GM23338 (cell line): ENCODE measurements around the gene USP20. TPM values are rescaled to one million over a fixed set of nuclear protein-coding genes. Genes with fewer than 3 reads are reported as not detected.

Experiments used
- ATAC-seq: fragments of 200-7000 bp; cut with Tn5 transposase; 3 replicates; pipeline ENCODE4 v1.9.1; 2020
- DNase-seq: peaks from one replicate; pipeline ENCODE4 v3.0.0-alpha.2; 2015; ENCODE audit warnings: low spot score
- H2AFZ ChIP-seq: fragments of 200-600 bp; sonication (generic); 2 replicates; pipeline ENCODE4 v1.8.0; 2016; ENCODE audit warnings: antibody characterized with exemption, mild to moderate bottlenecking, moderate library complexity
- H3F3A ChIP-seq: fragments of 200-600 bp; sonication (generic); replicated peaks from 2 replicates; pipeline ENCODE4 v1.8.0; 2017; ENCODE audit warnings: antibody characterized with exemption, mixed run types, low read depth
- H3K27ac ChIP-seq: fragments of 200-600 bp; sonication (generic); 2 replicates; pipeline ENCODE4 v1.6.1; 2016; ENCODE audit warnings: low read depth
- H3K27me3 ChIP-seq: fragments of 200-600 bp; sonication (generic); 2 replicates; pipeline ENCODE4 v1.8.0; 2016; ENCODE audit warnings: mild to moderate bottlenecking, mixed run types, moderate library complexity; ENCODE audit not compliant: insufficient read depth
- H3K36me3 ChIP-seq: fragments of 200-600 bp; sonication (generic); 2 replicates; pipeline ENCODE4 v1.8.0; 2016; ENCODE audit warnings: mild to moderate bottlenecking; ENCODE audit not compliant: insufficient read depth
- H3K4me1 ChIP-seq: fragments of 200-600 bp; sonication (generic); 2 replicates; pipeline ENCODE4 v1.8.0; 2016; ENCODE audit warnings: mild to moderate bottlenecking, moderate library complexity; ENCODE audit not compliant: insufficient read depth
- H3K4me2 ChIP-seq: fragments of 200-600 bp; sonication (generic); 2 replicates; pipeline ENCODE4 v1.7.1; 2017; ENCODE audit warnings: mixed run types
- H3K4me3 ChIP-seq: fragments of 200-600 bp; sonication (generic); 2 replicates; pipeline ENCODE4 v1.6.1; 2016; ENCODE audit warnings: mixed run types
- H3K79me2 ChIP-seq: fragments of 200-600 bp; sonication (generic); replicated peaks from 2 replicates; pipeline ENCODE4 v1.8.0; 2017; ENCODE audit warnings: mild to moderate bottlenecking; ENCODE audit not compliant: insufficient read depth
- H3K9me2 ChIP-seq: fragments of 200-600 bp; sonication (generic); 2 replicates; pipeline ENCODE4 v1.8.0; 2017; ENCODE audit not compliant: insufficient read depth
- H4K20me1 ChIP-seq: fragments of 200-600 bp; sonication (generic); replicated peaks from 2 replicates; pipeline ENCODE4 v1.8.0; 2017; ENCODE audit warnings: mild to moderate bottlenecking; ENCODE audit not compliant: insufficient read depth
- H3K27ac Mint-ChIP-seq: 2 replicates; pipeline ENCODE4 v1.8.0; 2020; ENCODE audit warnings: inconsistent platforms, mild to moderate bottlenecking, moderate library complexity, mixed read lengths
- H3K27me3 Mint-ChIP-seq: 3 replicates; pipeline ENCODE4 v1.8.0; 2022; ENCODE audit warnings: low read depth, mild to moderate bottlenecking, moderate library complexity, mixed read lengths, inconsistent platforms; ENCODE audit not compliant: insufficient read depth, poor library complexity
- H3K36me3 Mint-ChIP-seq: 3 replicates; pipeline ENCODE4 v1.8.0; 2021; ENCODE audit warnings: low read depth, mild to moderate bottlenecking, inconsistent platforms, moderate library complexity, mixed read lengths
- H3K4me1 Mint-ChIP-seq: 3 replicates; pipeline ENCODE4 v1.8.0; 2020; ENCODE audit warnings: mild to moderate bottlenecking, inconsistent platforms, mixed read lengths
- H3K4me3 Mint-ChIP-seq: 3 replicates; pipeline ENCODE4 v1.8.0; 2021; ENCODE audit warnings: moderate library complexity, mild to moderate bottlenecking, inconsistent platforms, mixed read lengths
- H3K9me3 Mint-ChIP-seq: 3 replicates; pipeline ENCODE4 v1.8.0; 2020; ENCODE audit warnings: moderate library complexity, mild to moderate bottlenecking, inconsistent platforms, mixed read lengths
- CTCF ChIP-seq, 2 experiments: fragments of 200-600 bp in 1 of 2; sonication (generic) in 1 of 2; conservative IDR thresholded peaks; 2 replicates each; pipeline versions ENCODE4 v1.5.1 to v1.6.1; 2016 to 2017; ENCODE audit warnings: antibody characterized with exemption in 2 of 2, low read depth in 2 of 2, mild to moderate bottlenecking in 2 of 2, moderate library complexity in 1 of 2
- EZH2phosphoT487 ChIP-seq: fragments of 200-600 bp; sonication (generic); IDR thresholded peaks from one replicate; pipeline ENCODE4 v1.8.1; 2018; ENCODE audit warnings: antibody characterized with exemption; ENCODE audit not compliant: unreplicated experiment
- NANOG ChIP-seq: IDR thresholded peaks from 2 replicates; pipeline ENCODE4 v1.6.1; 2016; ENCODE audit warnings: antibody characterized with exemption, borderline replicate concordance
- POLR2AphosphoS5 ChIP-seq: IDR thresholded peaks from 2 replicates; pipeline ENCODE4 v1.6.1; 2016; ENCODE audit warnings: antibody characterized with exemption, low read depth
- STAT1 ChIP-seq: IDR thresholded peaks from one replicate; pipeline ENCODE4 v1.6.1; 2016; ENCODE audit warnings: antibody characterized with exemption; ENCODE audit not compliant: unreplicated experiment
- ZNF462 ChIP-seq: fragments of 250-450 bp; sonication (Bioruptor Pico); IDR thresholded peaks from 2 replicates; pipeline ENCODE4 v1.5.0; 2020; ENCODE audit warnings: mild to moderate bottlenecking, moderate library complexity
- polyA plus RNA-seq: library from polyadenylated mRNA; unstranded; fragments of >200 nt; fragmentation: Nextera tagmentation; extraction: Ambion mirVana; gene quantifications from 2 replicates; pipeline ENCODE4 v1.2.1, GENCODE V29; 2016
- total RNA-seq: library from RNA; depleted of rRNA; stranded (reverse); fragments of >200 nt; shearing (Covaris generic); gene quantifications from 2 replicates; pipeline ENCODE4 v1.2.3, GENCODE V29; 2014

USP20 gene
- total and polyA plus RNA-seq, 2 experiments from 2014 or later = 10.4 to 13.0 TPM

DNA sequence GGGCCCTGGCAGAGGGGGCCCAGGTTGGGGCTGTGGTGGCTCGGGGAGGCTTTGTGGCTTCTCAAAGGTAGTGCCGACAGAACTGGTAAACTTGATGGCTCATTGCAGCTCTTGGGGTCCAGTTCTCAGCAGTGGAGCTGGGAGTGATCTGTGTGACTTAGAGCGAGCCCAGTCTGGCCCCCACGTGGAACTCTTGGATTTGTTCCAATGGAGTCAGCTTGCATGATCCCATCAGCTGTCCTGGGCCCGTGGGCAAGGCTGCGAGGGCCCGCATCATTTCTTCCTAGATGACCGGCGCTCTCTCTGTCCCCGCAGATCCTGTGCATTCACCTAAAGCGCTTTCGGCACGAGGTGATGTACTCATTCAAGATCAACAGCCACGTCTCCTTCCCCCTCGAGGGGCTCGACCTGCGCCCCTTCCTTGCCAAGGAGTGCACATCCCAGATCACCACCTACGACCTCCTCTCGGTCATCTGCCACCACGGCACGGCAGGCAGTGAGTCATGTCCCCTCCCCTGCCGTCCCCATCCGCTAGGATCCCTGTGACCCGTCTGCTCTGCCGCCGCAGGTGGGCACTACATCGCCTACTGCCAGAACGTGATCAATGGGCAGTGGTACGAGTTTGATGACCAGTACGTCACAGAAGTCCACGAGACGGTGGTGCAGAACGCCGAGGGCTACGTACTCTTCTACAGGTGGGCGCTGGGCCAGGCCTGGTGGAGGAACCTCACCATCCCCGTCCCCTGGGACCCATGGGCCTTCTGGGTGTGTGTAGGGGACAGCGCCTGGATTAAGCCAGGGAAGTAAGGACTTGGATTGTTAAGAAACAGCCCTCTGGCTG is 39.2 kb downstream of the USP20 start (continued):
- TF ChIP-seq EZH2phosphoT487 (no peak), NANOG (no peak), POLR2AphosphoS5 (no peak), STAT1 (no peak)

DNA sequence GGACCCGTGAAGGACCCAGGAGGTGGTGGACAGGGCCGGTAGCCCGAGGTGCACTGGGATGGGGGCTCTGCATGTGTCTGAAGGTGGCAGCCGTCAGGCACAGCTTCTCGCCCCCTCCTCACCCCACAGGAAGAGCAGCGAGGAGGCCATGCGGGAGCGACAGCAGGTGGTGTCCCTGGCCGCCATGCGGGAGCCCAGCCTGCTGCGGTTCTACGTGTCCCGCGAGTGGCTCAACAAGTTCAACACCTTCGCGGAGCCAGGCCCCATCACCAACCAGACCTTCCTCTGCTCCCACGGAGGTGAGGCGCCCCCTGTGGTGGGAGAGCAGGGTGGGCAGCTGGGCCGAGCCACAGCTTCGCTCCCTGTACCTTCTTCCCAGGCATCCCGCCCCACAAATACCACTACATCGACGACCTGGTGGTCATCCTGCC is 39.9 kb downstream of the USP20 start:
- Mint-ChIP-seq H3K4me1 (peaks cover 2% of the 10 kb centered on the region; the same call in 2 of the 3 replicates), H3K27ac (no peak overlapping the region), H3K9me3 (no peaks in the 10 kb centered on the region), H3K4me3 (no peak overlapping the region), H3K27me3 (peaks cover 11% of the 10 kb centered on the region), H3K36me3 (no peaks in the 10 kb centered on the region)
- H3K27me3 ChIP-seq = no peaks in the 10 kb centered on the region
- H3K4me1 ChIP-seq = no peaks in the 10 kb centered on the region
- no peak overlapping the region for H3K4me2 ChIP-seq
- no peak overlapping the region for H2AFZ ChIP-seq
- ATAC-seq (peak; percentile 73), DNase-seq (peak; percentile 69)
- H3K79me2 ChIP-seq = no peaks in the 10 kb centered on the region
- no peaks in the 10 kb centered on the region for H3K36me3 ChIP-seq
- H3K9me2 ChIP-seq = no peaks in the 10 kb centered on the region
- H3K27ac ChIP-seq = no peak overlapping the region
- H4K20me1 ChIP-seq = no peaks in the 10 kb centered on the region
- no peaks in the 10 kb centered on the region for H3F3A ChIP-seq
- TF ChIP-seq CTCF (conservative IDR thresholded peaks at IDR 0.05; ENCODE audit: low read depth in 2 of 2) (peak; percentile 35 to 73), EZH2phosphoT487 (no peak)
- no peak overlapping the region for H3K4me3 ChIP-seq

- H3K4me1 Mint-ChIP-seq = peaks cover 9% of the 10 kb centered on the region; the same call in 2 of the 3 replicates
- ATAC-seq (no peak), DNase-seq (no peak)
- H3K79me2 ChIP-seq = no peaks in the 10 kb centered on the region
- H3K4me1 ChIP-seq = peaks cover 2% of the 10 kb centered on the region; the same call in 1 of the 2 replicates
- H2AFZ ChIP-seq = no peak overlapping the region
- peaks cover 14% of the 10 kb centered on the region for H3K27me3 Mint-ChIP-seq
- no peak for TF ChIP-seq EZH2phosphoT487
- TF ChIP-seq ZNF462 (CRISPR knock-in tag) = no peak
- no peak for TF ChIP-seq POLR2AphosphoS5
- no peaks in the 10 kb centered on the region for H3K36me3 ChIP-seq
- no peak overlapping the region for H3K27ac ChIP-seq
- no peaks in the 10 kb centered on the region for H4K20me1 ChIP-seq
- H3K4me3 ChIP-seq = no peak overlapping the region
- H3K27ac Mint-ChIP-seq = no peak overlapping the region
- no peak overlapping the region for H3K4me2 ChIP-seq
- H3F3A ChIP-seq = no peaks in the 10 kb centered on the region; the same call in 1 of the 2 replicates
- H3K4me3 Mint-ChIP-seq = no peak overlapping the region
- no peaks in the 10 kb centered on the region for H3K36me3 Mint-ChIP-seq
- H3K27me3 ChIP-seq = no peaks in the 10 kb centered on the region
- H3K9me3 Mint-ChIP-seq = no peaks in the 10 kb centered on the region
- no peaks in the 10 kb centered on the region for H3K9me2 ChIP-seq
Measured at GRCh38 chr9:129875687-129876395, 40.6 kb downstream of the USP20 start.
